Progenitor cell of endocrine pancreas (in vitro differentiated cells): ENCODE measurements around the gene DRC3. TPM values are rescaled to one million over a fixed set of nuclear protein-coding genes. Genes with fewer than 3 reads are reported as not detected.
"Not testable (repeated sequence)": the region's sequence is repeated elsewhere in the genome, so short reads cannot be mapped to it uniquely, and the experiment has no call there.

Source experiments
- DNase-seq: peaks from one replicate; pipeline ENCODE4 v3.0.0; 2021; ENCODE audit warnings: low spot score; ENCODE audit not compliant: unreplicated experiment
- H3K27ac Mint-ChIP-seq: 2 replicates; pipeline ENCODE4 v1.8.0; 2021; ENCODE audit warnings: mild to moderate bottlenecking, moderate library complexity, mixed read lengths
- H3K27me3 Mint-ChIP-seq: 2 replicates; pipeline ENCODE4 v1.8.0; 2021; ENCODE audit warnings: mixed read lengths
- H3K36me3 Mint-ChIP-seq: 2 replicates; pipeline ENCODE4 v1.8.0; 2022; ENCODE audit warnings: mixed read lengths; ENCODE audit not compliant: insufficient read depth
- H3K4me1 Mint-ChIP-seq: 2 replicates; pipeline ENCODE4 v1.8.0; 2021; ENCODE audit warnings: low read depth, mixed read lengths
- H3K4me3 Mint-ChIP-seq: 2 replicates; pipeline ENCODE4 v1.8.0; 2021; ENCODE audit warnings: low read depth, mild to moderate bottlenecking, moderate library complexity, mixed read lengths
- H3K9me3 Mint-ChIP-seq: 2 replicates; pipeline ENCODE4 v1.8.0; 2021; ENCODE audit warnings: low read depth, mixed read lengths
- CTCF ChIP-seq: fragments of 200-600 bp; sonication (generic); IDR thresholded peaks from one replicate; pipeline ENCODE4 v1.5.0; 2021; ENCODE audit warnings: antibody characterized with exemption, mild to moderate bottlenecking; ENCODE audit not compliant: unreplicated experiment
- total RNA-seq: library from RNA; stranded (reverse); gene quantifications from 2 replicates; pipeline ENCODE4 v1.2.1, GENCODE V29; 2021

The DRC3 gene
- total RNA-seq, 1 donor from 2014 or later: 15.4 TPM

DNA sequence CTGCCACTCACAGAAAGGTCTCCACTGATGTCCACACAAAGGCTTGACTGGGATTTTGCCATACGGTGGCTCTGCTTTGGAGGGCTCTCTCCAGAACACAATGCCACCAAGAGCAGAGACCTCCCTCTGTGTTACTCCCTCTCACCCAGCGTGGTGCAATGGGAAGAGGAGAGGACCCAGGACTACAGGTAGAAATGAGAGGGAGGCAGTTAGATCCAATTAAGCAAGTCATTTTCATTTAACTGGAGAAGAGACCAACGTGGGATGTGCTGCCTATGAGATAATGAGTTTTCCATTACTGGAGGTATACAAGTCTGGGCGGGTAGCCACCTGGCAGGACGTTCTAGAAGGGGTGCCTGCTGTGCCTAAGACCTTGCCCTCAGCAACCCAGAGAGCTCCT is 34.7 kb upstream of the DRC3 start:
- no peak for TF ChIP-seq CTCF
- DNase-seq: no peak
- H3K4me1 Mint-ChIP-seq: peaks cover 2% of the 10 kb centered on the region
- no peaks in the 10 kb centered on the region for H3K9me3 Mint-ChIP-seq
- no peak overlapping the region for H3K4me3 Mint-ChIP-seq
- no peaks in the 10 kb centered on the region for H3K27me3 Mint-ChIP-seq
- no peaks in the 10 kb centered on the region for H3K36me3 Mint-ChIP-seq
- no peak overlapping the region for H3K27ac Mint-ChIP-seq

GRCh38 chr17:17938388-17939107 is 34.1 kb upstream of the DRC3 start:
- TF ChIP-seq CTCF: no peak
- no peaks in the 10 kb centered on the region for H3K27me3 Mint-ChIP-seq
- H3K27ac Mint-ChIP-seq: no peak overlapping the region
- H3K4me1 Mint-ChIP-seq: peaks cover 8% of the 10 kb centered on the region
- no peak for DNase-seq
- H3K9me3 Mint-ChIP-seq: no peaks in the 10 kb centered on the region
- H3K4me3 Mint-ChIP-seq: no peak overlapping the region
- no peaks in the 10 kb centered on the region for H3K36me3 Mint-ChIP-seq

- peaks cover 12% of the 10 kb centered on the region for H3K4me1 Mint-ChIP-seq
- H3K36me3 Mint-ChIP-seq, H3K9me3 Mint-ChIP-seq, H3K4me3 Mint-ChIP-seq, H3K27me3 Mint-ChIP-seq, H3K27ac Mint-ChIP-seq, DNase-seq: not testable (repeated sequence)
Observed at GRCh38 chr17:17939941-17940340, 32.7 kb upstream of the DRC3 start.

DNA sequence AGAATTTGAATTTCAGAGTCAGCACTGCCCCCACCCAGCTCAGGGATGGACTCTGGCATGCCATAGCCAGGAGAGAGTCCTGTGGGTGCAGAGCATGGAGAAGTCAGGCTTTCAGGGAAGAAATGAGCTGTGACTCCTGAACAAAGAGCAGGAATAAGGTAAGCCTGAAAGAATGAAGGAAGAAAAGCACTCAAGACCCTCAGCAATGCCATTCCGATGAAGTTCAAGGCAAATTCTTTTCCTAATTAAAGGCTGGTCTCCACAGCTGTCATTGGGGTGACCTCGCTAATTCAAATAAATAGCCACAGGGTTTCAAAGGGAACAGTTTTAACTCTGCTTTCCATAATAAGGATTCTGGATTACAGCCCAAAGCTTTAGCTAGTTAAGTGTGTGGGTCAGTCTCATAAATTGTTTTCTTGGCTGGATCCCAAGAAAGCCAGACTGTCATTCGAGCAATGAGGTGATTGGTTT is 32.2 kb upstream of the DRC3 start:
- H3K27me3 Mint-ChIP-seq: no peaks in the 10 kb centered on the region
- DNase-seq: no peak
- H3K36me3 Mint-ChIP-seq: no peaks in the 10 kb centered on the region
- H3K4me1 Mint-ChIP-seq: peaks cover 15% of the 10 kb centered on the region
- no peak overlapping the region for H3K4me3 Mint-ChIP-seq
- peak overlapping the region; percentile 57 for H3K27ac Mint-ChIP-seq
- H3K9me3 Mint-ChIP-seq: no peaks in the 10 kb centered on the region
- TF ChIP-seq CTCF: no peak

DNA sequence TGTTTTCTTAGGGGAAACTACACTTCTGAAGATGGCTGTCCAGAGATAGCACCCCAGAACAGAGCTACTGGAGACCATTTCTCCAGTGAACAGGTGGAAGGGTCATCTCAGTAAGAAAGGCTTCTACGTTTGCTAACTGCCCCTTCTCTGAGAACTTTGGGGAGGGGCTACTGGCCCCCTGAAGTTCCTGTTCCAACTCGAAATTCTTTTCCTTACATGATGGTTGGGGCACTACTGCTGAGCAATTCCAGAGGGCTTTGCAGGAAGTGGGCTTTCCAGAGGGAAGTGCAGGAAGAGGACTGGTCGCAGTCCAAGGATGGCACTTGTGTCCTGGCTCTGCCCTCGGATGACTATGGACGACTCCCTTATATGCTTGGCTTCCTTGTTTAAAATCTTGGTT is 31.6 kb upstream of the DRC3 start:
- no peaks in the 10 kb centered on the region for H3K9me3 Mint-ChIP-seq
- no peaks in the 10 kb centered on the region for H3K27me3 Mint-ChIP-seq
- H3K27ac Mint-ChIP-seq: no peak overlapping the region
- no peaks in the 10 kb centered on the region for H3K36me3 Mint-ChIP-seq
- peaks cover 15% of the 10 kb centered on the region for H3K4me1 Mint-ChIP-seq
- TF ChIP-seq CTCF: no peak
- H3K4me3 Mint-ChIP-seq: no peak overlapping the region
- no peak for DNase-seq

DNA sequence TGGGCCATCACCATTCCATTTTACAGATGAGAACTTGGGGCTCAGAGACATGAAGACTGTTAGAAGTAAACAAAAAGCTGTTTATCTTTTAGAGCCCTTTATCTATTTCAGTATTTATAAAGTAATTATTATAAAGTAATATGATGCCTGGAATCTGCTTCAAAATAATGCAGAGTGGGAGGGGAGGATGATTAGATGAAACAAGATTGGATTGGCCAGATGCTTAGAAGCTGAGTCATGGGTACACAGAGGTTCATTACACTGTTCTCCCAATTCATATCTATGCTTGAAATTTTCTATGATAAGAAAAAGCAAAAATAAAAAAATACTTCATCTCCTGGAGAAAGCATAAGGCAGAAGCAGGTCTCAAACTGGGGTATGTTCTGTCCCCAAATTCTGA is 29.8 kb upstream of the DRC3 start:
- Mint-ChIP-seq H3K9me3 (no peaks in the 10 kb centered on the region), H3K36me3 (no peaks in the 10 kb centered on the region), H3K27me3 (no peaks in the 10 kb centered on the region), H3K27ac (no peak overlapping the region), H3K4me1 (peaks cover 20% of the 10 kb centered on the region), H3K4me3 (no peak overlapping the region)
- no peak for TF ChIP-seq CTCF
- no peak for DNase-seq
